ENCODE measurements around the gene POP7. TPM values are rescaled to one million over a fixed set of nuclear protein-coding genes. Genes with fewer than 3 reads are reported as not detected.

Gene POP7
- total RNA-seq, 4 donors from 2014 or later, result 10.7 to 58.7 (median 34.1) TPM

DNA sequence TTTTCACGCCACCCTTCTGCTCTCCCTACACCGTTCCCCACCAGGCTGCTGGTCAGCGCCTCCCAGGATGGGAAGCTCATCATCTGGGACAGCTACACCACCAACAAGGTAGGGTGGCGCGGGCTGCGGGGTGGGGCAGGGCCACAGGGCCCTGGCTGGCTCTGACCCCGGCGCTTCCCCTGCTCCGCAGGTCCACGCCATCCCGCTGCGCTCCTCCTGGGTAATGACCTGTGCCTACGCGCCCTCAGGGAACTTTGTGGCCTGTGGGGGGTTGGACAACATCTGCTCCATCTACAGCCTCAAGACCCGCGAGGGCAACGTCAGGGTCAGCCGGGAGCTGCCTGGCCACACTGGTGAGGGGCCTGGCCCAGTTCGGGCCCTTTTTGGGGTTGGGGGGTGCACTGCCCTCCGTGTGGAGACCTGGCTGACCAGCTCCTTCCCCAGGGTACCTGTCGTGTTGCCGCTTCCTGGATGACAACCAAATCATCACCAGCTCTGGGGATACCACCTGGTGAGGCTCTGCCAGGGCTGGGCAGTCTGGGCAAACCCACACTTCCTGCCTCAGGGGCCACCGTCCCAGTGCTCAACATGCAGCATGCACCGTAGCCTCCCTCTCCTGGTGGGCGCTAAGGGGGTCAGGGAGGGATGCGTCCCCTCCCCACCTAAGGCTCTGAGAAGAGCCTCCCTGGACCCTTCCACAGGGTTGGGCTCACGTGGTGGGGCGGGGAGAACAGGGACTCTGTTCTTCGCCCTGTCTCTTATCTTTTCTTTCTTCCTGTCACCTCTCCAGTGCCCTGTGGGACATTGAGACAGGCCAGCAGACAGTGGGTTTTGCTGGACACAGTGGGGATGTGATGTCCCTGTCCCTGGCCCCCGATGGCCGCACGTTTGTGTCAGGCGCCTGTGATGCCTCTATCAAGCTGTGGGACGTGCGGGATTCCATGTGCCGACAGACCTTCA is 28.3 kb upstream of the POP7 start:
- WGBS, 2 donors (ENCODE audit: low coverage in 1 of 2), result 90 to 92% methylated on average over 2 to 32 of the region's 36 CpGs
- peak; percentile 8 for DNase-seq
- Histone ChIP-seq H3K9me3 (no peaks in the 10 kb centered on the region), H3K27me3 (no peaks in the 10 kb centered on the region), H3K4me3 (no peak overlapping the region), H3K36me3 (peaks cover 0 to 30% (median 15%) of the 10 kb centered on the region in 4 donors), H3K27ac (no peak overlapping the region), H3K4me1 (peaks cover 0 to 19% (median 9%) of the 10 kb centered on the region in 4 donors)
- in situ Hi-C loops (cut with MboI; ENCODE audit: low pct_ligation_motif_present in 1 of 4, low pct_unique_long_range_greater_than_20kb in 1 of 4, low sequenced_read_pairs in 3 of 4), result loop anchor here in 3 of 4 donors (10.0 to 25.0 kb wide), 3 partner anchors 90 to 215 kb away; partner anchors contain the start of genes FBXO24 (in 2 of the 3), LRCH4 (in 2 of the 3) and SPACDR (in 2 of the 3)
- TF ChIP-seq, protein P1, sequence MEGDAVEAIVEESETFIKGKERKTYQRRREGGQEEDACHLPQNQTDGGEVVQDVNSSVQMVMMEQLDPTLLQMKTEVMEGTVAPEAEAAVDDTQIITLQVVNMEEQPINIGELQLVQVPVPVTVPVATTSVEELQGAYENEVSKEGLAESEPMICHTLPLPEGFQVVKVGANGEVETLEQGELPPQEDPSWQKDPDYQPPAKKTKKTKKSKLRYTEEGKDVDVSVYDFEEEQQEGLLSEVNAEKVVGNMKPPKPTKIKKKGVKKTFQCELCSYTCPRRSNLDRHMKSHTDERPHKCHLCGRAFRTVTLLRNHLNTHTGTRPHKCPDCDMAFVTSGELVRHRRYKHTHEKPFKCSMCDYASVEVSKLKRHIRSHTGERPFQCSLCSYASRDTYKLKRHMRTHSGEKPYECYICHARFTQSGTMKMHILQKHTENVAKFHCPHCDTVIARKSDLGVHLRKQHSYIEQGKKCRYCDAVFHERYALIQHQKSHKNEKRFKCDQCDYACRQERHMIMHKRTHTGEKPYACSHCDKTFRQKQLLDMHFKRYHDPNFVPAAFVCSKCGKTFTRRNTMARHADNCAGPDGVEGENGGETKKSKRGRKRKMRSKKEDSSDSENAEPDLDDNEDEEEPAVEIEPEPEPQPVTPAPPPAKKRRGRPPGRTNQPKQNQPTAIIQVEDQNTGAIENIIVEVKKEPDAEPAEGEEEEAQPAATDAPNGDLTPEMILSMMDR (IDR thresholded peaks at IDR 0.05), result no peak
- TF ChIP-seq POLR2A (IDR thresholded peaks at IDR 0.05) (no peak), POLR2AphosphoS5 (IDR thresholded peaks at IDR 0.05) (no peak), EP300 (IDR thresholded peaks at IDR 0.05; ENCODE audit: low read depth) (no peak)
- intact Hi-C loops (cut with DNase I; ENCODE audit: low total_unique reads), result no loop called here

DNA sequence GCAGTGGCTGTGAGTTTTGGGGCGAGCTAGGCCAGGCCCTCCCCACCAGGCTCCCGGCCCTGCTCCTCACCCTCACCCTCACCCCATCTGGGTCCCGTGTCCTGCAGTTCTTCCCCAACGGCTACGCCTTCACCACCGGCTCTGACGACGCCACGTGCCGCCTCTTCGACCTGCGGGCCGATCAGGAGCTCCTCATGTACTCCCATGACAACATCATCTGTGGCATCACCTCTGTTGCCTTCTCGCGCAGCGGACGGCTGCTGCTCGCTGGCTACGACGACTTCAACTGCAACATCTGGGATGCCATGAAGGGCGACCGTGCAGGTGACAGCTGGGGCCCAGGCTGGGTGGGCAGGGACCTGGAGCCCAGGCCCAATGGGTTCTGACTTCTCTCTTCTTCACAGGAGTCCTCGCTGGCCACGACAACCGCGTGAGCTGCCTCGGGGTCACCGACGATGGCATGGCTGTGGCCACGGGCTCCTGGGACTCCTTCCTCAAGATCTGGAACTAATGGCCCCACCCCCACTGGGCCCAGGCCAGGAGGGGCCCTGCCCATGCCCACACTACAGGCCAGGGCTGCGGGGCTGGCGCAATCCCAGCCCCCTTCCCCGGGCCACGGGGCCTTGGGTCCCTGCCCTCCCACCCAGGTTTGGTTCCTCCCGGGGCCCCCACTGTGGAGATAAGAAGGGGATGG is 27.5 kb upstream of the POP7 start:
- peak; percentile 8 for DNase-seq
- H3K4me1 ChIP-seq, result peaks cover 0 to 14% (median 9%) of the 10 kb centered on the region in 4 donors

DNA sequence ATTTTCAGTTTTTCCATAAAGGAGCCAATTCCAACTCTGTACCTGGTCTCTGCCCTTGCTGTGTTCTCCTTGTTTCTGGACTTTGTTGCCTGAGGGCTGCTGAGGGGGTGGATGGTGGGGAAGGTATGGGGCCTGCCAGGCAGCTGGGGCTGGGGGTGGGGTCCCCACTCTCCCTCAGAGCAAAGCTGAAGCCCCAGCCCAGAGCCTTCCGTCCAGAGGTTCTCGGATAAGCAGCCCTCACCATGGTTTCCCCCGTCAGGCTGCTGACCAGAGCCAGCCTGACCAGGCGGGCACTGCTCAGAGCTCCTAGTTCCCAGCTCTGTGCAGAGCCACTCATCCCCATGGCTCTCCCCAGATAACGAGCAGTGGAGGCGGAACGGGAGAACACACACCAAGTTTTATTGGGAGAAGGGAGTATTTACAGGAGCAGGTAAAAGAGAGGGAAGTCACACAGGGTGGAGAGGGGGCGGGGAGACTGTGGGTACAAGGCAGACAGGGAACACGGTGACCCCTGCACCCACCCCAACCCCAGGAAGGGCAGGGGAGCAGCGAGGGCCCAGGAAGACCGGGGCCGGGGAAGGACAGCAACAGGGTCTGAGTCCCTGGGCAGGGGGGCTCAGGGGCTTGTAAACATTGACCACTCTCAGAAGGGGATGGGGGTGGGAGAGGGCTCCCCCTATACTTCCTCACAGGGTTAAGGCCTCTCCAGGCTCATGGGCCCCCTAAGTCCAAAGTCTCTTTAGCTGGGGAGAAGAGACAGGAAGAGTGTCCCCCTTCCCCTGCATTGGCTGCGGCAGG is 26.6 kb upstream of the POP7 start:
- intact Hi-C loops (cut with DNase I; ENCODE audit: low total_unique reads), result no loop called here
- Histone ChIP-seq H3K27ac (peak overlapping the region in 3 of 4 donors; percentile 51 to 75 (median 52)), H3K9me3 (no peaks in the 10 kb centered on the region), H3K4me3 (no peak overlapping the region), H3K36me3 (peaks cover 0 to 45% (median 22%) of the 10 kb centered on the region in 4 donors), H3K4me1 (peaks cover 0 to 14% (median 9%) of the 10 kb centered on the region in 4 donors), H3K27me3 (no peaks in the 10 kb centered on the region)
- in situ Hi-C loops (cut with MboI; ENCODE audit: low pct_ligation_motif_present in 1 of 4, low pct_unique_long_range_greater_than_20kb in 1 of 4, low sequenced_read_pairs in 3 of 4), result loop anchor here in 3 of 4 donors (10.0 to 25.0 kb wide), 3 partner anchors 92 to 217 kb away; partner anchors contain the start of genes FBXO24 (in 2 of the 3), LRCH4 (in 2 of the 3) and SPACDR (in 2 of the 3)
- peak; percentile 11 for DNase-seq
- 69 to 73% methylated on average over 4 to 13 of the region's 13 CpGs for WGBS, 2 donors (ENCODE audit: low coverage in 1 of 2)
- TF ChIP-seq POLR2AphosphoS5 (IDR thresholded peaks at IDR 0.05) (no peak), POLR2A (IDR thresholded peaks at IDR 0.05) (no peak), EP300 (IDR thresholded peaks at IDR 0.05; ENCODE audit: low read depth) (no peak)

More for the DNA sequence above, 27.5 kb upstream of the POP7 start:
- Histone ChIP-seq H3K27me3 (no peaks in the 10 kb centered on the region), H3K9me3 (no peaks in the 10 kb centered on the region), H3K27ac (peak overlapping the region in 1 of 4 donors; percentile 75), H3K4me3 (no peak overlapping the region), H3K36me3 (peaks cover 0 to 36% (median 19%) of the 10 kb centered on the region in 4 donors)
- intact Hi-C loops (cut with DNase I; ENCODE audit: low total_unique reads), result no loop called here
- in situ Hi-C loops (cut with MboI; ENCODE audit: low pct_ligation_motif_present in 1 of 4, low pct_unique_long_range_greater_than_20kb in 1 of 4, low sequenced_read_pairs in 3 of 4), result loop anchor here in 3 of 4 donors (10.0 to 25.0 kb wide), 3 partner anchors 91 to 216 kb away; partner anchors contain the start of genes FBXO24 (in 2 of the 3), LRCH4 (in 2 of the 3) and SPACDR (in 2 of the 3)
- WGBS, 2 donors (ENCODE audit: low coverage in 1 of 2), result 80% methylated on average over 33 of the region's 35 CpGs; no CpG with 5 or more reads in 1 of the 2 donors
- TF ChIP-seq, protein P1 (IDR thresholded peaks at IDR 0.05), result no peak
- TF ChIP-seq POLR2A (IDR thresholded peaks at IDR 0.05), result no peak
- no peak for TF ChIP-seq EP300 (IDR thresholded peaks at IDR 0.05; ENCODE audit: low read depth)
- TF ChIP-seq POLR2AphosphoS5 (IDR thresholded peaks at IDR 0.05), result no peak
